ENCODE measurements around the gene KANSL3.
"Not testable (repeated sequence)": the region's sequence is repeated elsewhere in the genome, so short reads cannot be mapped to it uniquely, and the experiment has no call there.

The KANSL3 gene

GRCh38 chr2:96602330-96602823 is 35.7 kb downstream of the KANSL3 start:
- no peak for DNase-seq

GRCh38 chr2:96601382-96602292 is 36.5 kb downstream of the KANSL3 start:
- no peak for DNase-seq

DNA sequence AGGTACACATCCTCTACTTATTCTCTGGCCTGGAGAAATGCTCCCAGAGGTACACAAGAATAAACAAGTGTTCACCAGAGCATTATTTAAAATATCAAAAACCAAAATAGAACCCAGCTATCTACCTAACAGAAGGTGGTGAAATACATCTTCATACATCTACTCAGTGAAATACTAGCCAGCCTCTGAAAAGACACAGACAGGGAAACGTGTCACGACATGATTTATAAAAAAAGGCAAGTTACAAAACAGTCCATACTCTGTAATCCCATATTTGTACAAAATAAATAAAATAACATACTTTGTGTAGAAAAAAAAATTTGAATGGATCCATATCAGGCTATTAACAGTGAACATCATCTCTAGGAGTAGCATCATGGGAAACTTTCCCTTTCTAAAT is 38.2 kb downstream of the KANSL3 start:
- no peak for DNase-seq

- no peak for DNase-seq
These were observed 41.5 kb downstream of the KANSL3 start for GRCh38 chr2:96596596-96596995.

DNA sequence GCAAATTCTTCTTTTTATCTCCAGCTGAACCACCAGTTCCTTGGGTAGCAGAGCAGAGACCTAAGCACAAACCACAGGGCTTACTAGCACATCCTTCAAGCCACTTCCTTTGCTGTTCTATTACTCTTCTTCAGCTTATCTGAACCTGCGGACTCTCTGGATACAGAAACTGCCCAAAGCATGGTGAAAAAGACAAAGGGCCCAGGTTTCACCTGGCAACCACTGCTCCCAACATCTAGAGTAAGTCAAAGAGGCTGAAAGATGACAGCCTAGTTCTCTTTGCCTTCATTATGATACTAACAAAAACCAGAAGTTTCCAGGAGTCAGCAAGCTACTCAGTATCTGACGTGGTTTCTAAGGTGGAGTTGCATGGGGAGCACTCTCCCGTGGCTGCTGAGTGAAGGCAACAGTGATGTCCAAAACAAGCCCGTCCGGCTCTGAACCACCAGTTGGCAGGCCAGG is 43.4 kb downstream of the KANSL3 start:
- DNase-seq = no peak

- no peak for DNase-seq
These were observed 43.8 kb downstream of the KANSL3 start for GRCh38 chr2:96594282-96594681.

GRCh38 chr2:96591494-96591893 is 46.6 kb downstream of the KANSL3 start:
- DNase-seq = no peak

GRCh38 chr2:96591054-96591453 is 47.1 kb downstream of the KANSL3 start:
- DNase-seq = no peak

DNA sequence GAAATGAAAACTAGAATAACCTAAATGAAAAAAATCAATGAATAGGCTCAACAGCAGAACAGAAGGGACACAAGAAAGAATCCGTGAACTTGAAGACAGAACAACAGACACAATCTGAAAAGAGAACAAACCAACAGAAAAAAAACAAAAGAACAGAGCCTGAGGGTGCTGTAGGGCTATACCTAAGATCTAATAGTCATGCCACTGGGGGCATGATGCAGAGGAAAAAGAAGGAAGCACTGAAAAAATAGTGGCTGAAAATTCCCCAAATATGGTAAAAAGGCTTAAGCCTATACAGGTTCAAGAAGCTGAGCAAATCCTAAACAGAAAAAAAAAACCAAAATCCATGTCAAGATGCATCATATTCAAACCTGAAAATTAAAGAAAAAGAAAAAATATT is 50.3 kb downstream of the KANSL3 start:
- DNase-seq = no peak

DNA sequence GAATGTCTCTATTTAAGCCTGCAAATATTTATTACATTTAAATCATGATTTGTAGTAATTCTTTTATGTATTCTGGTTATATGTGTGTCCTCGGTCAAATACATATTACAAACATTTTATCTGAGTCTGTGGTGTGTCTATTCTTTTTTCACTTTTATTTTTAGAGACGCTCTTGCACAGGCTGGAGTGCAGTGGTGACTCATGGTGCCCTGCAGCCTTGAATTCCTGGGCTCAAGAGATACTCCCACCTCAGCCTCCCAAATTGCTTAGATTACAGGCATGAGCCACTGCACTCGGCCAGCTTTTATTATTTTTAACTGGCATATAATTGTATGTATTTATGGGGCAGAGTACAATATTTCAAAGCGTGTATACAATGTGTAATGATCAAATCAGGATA is 54.1 kb downstream of the KANSL3 start:
- no peak for DNase-seq

DNA sequence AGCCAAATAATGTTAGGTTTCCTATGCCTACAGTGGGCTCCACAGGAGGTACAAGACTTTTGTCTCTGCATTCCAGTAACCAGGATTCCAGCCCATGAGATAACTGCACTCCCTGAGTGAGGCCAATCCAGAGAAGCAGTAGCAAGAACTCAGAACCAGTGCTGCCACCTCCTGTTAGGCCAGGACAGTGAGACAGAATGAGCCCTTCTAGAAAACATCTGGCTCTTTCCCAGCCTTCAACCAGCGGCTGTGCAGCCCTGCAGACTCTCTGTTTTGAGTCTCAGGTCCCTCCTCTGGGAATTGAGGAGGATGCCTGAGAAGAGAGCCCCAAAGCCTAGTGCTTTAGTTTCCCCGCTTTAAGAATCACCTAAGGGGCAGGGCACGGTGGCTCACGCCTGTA is 57.3 kb downstream of the KANSL3 start:
- DNase-seq = peak in 1 of 2 experiments; percentile 18

- DNase-seq = no peak
These were observed 58.7 kb downstream of the KANSL3 start for GRCh38 chr2:96579422-96579821.

DNA sequence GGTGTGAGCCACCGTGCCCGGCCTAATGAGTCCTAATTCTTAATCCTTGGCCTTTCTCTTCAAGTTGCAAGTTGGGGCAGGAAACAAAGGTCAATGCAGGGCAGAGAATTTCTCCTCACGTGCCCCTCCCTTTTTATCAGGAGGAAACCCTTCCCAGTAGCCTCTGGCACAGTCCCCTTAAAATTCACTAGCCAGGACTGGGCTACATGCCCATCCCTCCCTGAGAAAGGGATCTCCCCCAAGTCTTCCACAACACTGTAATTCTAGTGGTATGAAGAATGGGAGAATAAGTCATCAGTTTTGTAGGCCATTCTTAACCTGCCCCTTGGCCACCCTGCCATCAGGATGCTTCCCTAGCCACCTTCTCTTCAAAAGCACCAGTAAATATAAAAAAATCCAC is 59.4 kb downstream of the KANSL3 start:
- no peak for DNase-seq

- DNase-seq = no peak
These were observed 60.6 kb downstream of the KANSL3 start for GRCh38 chr2:96577501-96577900.

DNA sequence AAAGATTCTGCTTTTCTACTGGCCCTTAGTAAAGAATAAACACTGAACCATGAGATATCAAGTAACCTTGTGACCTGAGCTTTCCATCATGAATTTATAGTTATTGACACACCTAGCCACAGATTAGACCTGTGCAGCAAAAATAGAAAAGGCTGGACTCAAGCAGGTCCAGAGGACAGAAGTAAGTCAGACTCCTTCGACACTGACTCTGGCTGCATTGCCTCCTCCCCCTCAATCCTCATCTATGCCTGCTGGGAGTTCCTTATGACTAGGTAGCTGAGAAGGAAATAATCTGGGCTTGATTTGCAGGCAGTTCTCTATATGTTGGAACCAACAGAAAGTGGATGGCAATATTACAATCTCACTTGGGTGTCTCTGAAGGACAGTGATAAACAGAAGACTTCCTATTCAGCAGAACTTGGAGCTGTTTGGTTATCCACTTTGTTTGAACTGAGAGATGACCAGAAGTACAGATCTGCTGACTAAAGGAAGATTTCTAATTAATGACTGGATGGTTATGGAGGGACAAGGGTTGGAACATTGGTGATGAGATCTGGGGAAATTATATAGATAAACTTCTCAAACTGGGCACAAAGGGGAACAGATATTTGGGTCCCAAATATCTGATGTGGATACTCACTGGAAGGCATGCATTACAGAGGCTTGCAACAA is 62.2 kb downstream of the KANSL3 start:
- no peak for DNase-seq

DNA sequence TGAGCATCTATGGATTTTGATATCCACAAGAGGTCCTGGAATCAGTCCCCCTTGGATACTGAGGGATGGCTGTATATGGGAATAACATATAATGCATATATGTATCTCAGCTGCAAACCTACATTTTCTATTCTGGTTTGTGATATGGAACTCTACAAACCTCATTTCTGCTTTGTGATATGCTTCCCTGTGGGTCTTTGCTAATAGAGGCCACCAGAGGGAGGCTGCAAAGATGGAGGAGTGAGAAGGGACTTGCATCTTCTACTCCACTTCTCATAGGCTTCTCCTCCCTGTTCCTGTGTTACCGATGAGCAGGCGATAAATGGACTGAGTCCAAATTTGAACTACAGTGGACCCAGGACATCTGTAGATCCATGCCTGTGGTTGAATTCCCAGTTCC is 63.7 kb downstream of the KANSL3 start:
- DNase-seq = no peak

GRCh38 chr2:96568094-96568493 is 70.0 kb downstream of the KANSL3 start:
- no peak for DNase-seq

- peak in 1 of 2 experiments; percentile 25 for DNase-seq
These were observed 73.0 kb downstream of the KANSL3 start for GRCh38 chr2:96565111-96565510.

DNA sequence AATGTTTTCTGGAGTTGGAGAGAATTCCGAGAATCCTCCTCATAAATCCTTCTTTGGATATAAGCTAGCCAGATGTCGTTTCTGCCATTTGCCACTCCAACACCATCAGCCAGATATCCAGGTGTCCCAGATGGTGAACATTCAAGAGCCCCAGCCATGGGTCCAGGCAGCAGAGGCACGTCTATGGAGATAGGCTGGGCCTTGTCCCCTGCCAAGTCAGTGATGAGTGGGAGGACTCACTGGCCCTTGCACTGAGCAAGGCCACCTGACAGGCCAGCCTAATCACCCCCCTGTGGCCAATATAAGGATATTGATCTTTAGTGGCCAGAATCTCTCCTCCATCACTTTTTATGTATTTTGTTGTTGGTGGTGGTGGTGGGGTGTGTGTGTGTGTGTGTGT is 73.5 kb downstream of the KANSL3 start:
- DNase-seq = peak; percentile 27 to 77

- DNase-seq = no peak
These were observed 74.1 kb downstream of the KANSL3 start for GRCh38 chr2:96564026-96564425.

GRCh38 chr2:96558485-96558884 is 79.6 kb downstream of the KANSL3 start:
- no peak for DNase-seq

DNA sequence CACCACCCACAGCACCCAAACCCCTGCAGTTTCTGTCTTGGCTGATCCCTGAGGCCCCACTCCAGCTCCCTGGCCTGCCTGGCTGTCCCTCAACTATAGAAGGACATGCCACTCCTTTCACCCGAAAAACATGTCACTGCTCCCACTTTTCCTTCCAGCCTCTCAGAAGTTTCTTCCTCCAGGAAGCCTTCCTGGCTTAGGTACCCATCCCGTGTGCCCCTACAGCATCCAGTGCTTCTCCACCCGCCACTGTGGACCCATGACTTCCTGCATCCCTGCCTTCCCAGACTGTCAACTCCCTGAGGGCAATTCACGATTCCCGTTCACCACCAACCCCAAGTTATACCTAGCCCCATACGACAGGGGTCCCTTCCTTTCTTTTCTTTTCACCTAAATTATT is 80.1 kb downstream of the KANSL3 start:
- DNase-seq = no peak

DNA sequence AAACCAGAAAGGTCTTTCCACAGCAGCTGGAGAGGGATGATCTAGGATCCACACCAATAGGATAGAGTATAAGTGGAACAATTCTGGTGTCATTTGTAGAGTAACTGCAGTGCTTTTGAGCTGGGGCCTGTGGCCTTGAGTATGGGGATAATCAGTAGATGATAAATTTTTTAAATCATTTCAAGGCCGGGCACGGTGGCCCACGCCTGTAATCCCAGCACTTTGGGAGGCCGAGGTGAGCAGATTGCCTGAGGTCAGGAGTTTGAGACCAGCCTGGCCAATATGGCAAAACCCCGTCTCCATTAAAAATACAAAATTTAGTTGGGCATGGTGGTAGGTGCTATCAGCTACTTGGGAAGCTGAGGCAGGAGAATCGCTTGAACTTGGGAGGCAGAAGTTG is 80.7 kb downstream of the KANSL3 start:
- not testable (repeated sequence) for DNase-seq
